Caco-2 (cell line): ENCODE measurements around the gene BTBD16. TPM values are rescaled to one million over a fixed set of nuclear protein-coding genes. Genes with fewer than 3 reads are reported as not detected.

Experiments used
- BruUV-seq: library from RNA; stranded (reverse); fragments of 400-500 nt; replicated peaks from 2 replicates; lab custom pipeline; 2021; lab: Mats Ljungman, UMichigan
- CTCF ChIA-PET: fragments of 300-600 bp; sonication (Branson Sonifier 250); formaldehyde crosslinking; loops from one replicate; lab custom pipeline; 2022; ENCODE audit warnings: antibody characterized with exemption; lab: Charles Lee
- POLR2A ChIA-PET: fragments of 300-600 bp; sonication (Branson Sonifier 250); formaldehyde crosslinking; loops from one replicate; lab custom pipeline; 2022; ENCODE audit warnings: antibody characterized with exemption; lab: Charles Lee
- DNase-seq, 2 experiments: peaks; one replicate each; pipeline versions ENCODE4 v3.0.0 to v3.0.0-alpha.2; 2020 to 2022
- H3K27me3 ChIP-seq: replicated peaks from 2 replicates; pipeline ENCODE4 v1.6.0; 2011; ENCODE audit warnings: low read length; ENCODE audit not compliant: control insufficient read depth, insufficient read depth
- H3K36me3 ChIP-seq: 2 replicates; pipeline ENCODE4 v1.5.1; 2011; ENCODE audit warnings: low read length; ENCODE audit not compliant: control insufficient read depth, insufficient read depth
- H3K4me1 ChIP-seq: fragments of 250-450 bp; sonication (Bioruptor Pico); 2 replicates; pipeline ENCODE4 v1.5.1; 2020; ENCODE audit warnings: mild to moderate bottlenecking
- H3K4me3 ChIP-seq: 2 replicates; pipeline ENCODE4 v1.5.1; 2011; ENCODE audit warnings: low read depth, mild to moderate bottlenecking, control low read depth, low read length
- H3K9me3 ChIP-seq: fragments of 250-450 bp; sonication (Bioruptor Pico); 2 replicates; pipeline ENCODE4 v1.5.1; 2020; ENCODE audit warnings: mild to moderate bottlenecking, moderate library complexity
- H3K27ac Mint-ChIP-seq: one replicate; pipeline ENCODE4 v1.8.0; 2022; ENCODE audit warnings: mixed read lengths; ENCODE audit not compliant: unreplicated experiment
- H3K27me3 Mint-ChIP-seq: one replicate; pipeline ENCODE4 v1.8.0; 2022; ENCODE audit warnings: mixed read lengths; ENCODE audit not compliant: insufficient read depth, unreplicated experiment
- H3K36me3 Mint-ChIP-seq: one replicate; pipeline ENCODE4 v1.8.0; 2022; ENCODE audit warnings: mild to moderate bottlenecking, mixed read lengths; ENCODE audit not compliant: insufficient read depth, unreplicated experiment
- H3K4me1 Mint-ChIP-seq: one replicate; pipeline ENCODE4 v1.8.0; 2022; ENCODE audit warnings: low read depth, mixed read lengths; ENCODE audit not compliant: unreplicated experiment
- H3K4me3 Mint-ChIP-seq: one replicate; pipeline ENCODE4 v1.8.0; 2022; ENCODE audit warnings: mild to moderate bottlenecking, moderate library complexity, mixed read lengths; ENCODE audit not compliant: unreplicated experiment
- H3K9me3 Mint-ChIP-seq: one replicate; pipeline ENCODE4 v1.8.0; 2022; ENCODE audit warnings: mixed read lengths; ENCODE audit not compliant: unreplicated experiment
- intact Hi-C: fragments of 100-400 bp; cut with micrococcal nuclease; formaldehyde crosslinking; loops from one replicate; pipeline ENCODE4 v1.10.0; 2022; ENCODE audit not compliant: unreplicated experiment
- total RNA-seq: library from RNA; stranded (reverse); gene quantifications from 2 replicates; pipeline ENCODE4 v1.2.3, GENCODE V29; 2022
- TF ChIP-seq, protein P1 (sequence below), 2 experiments: fragments of 200-600 bp in 1 of 2; IDR thresholded peaks; 1 replicate in 1 of 2; 2 replicates in 1 of 2; pipeline versions ENCODE4 v1.5.1 to v1.8.0; 2011 to 2022; ENCODE audit warnings: antibody characterized with exemption in 1 of 2, control low read depth in 1 of 2, inconsistent platforms in 1 of 2, low read depth in 1 of 2, low read length in 1 of 2, mild to moderate bottlenecking in 1 of 2, moderate library complexity in 1 of 2; ENCODE audit not compliant: insufficient read depth in 1 of 2, severe bottlenecking in 1 of 2, unreplicated experiment in 1 of 2

The BTBD16 gene
- total RNA-seq, 1 experiment from 2014 or later, result not detected

DNA sequence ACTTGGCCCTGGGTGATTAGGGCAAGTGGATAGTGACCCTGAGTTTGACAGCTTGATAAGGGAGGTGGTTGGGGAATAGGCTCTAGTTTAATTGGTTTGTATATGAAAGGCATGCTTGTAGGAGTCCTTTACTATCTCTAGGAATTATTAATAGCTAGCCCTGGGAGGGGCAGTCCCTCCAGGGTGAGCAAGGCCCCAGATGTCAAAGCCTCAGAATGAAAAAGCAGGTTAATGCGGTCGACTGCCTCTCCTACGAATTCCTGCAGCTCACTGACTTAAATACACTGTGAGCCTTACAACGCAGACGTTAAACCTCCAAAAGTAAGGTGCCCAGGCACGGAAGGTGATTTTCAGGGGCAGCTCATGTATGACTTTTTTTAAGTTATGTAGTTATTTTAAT lies 5.2 kb upstream of the BTBD16 start:
- H3K27me3 Mint-ChIP-seq, result no peaks in the 10 kb centered on the region
- peaks cover 54% of the 10 kb centered on the region for H3K4me1 Mint-ChIP-seq
- H3K4me3 Mint-ChIP-seq, result no peak overlapping the region
- peaks cover 6% of the 10 kb centered on the region for H3K9me3 ChIP-seq
- peaks cover 18% of the 10 kb centered on the region for H3K9me3 Mint-ChIP-seq
- no peaks in the 10 kb centered on the region for H3K36me3 ChIP-seq
- peak overlapping the region; percentile 34 for H3K27ac Mint-ChIP-seq
- ChIA-PET POLR2A (no interaction called here), CTCF (no interaction called here)
- H3K27me3 ChIP-seq, result no peaks in the 10 kb centered on the region
- peaks cover 55% of the 10 kb centered on the region for H3K4me1 ChIP-seq
- intact Hi-C loops, result no loop called here
- BruUV-seq, result no TSS peak
- H3K36me3 Mint-ChIP-seq, result peaks cover 73% of the 10 kb centered on the region
- H3K4me3 ChIP-seq, result no peak overlapping the region
- TF ChIP-seq, protein P1, sequence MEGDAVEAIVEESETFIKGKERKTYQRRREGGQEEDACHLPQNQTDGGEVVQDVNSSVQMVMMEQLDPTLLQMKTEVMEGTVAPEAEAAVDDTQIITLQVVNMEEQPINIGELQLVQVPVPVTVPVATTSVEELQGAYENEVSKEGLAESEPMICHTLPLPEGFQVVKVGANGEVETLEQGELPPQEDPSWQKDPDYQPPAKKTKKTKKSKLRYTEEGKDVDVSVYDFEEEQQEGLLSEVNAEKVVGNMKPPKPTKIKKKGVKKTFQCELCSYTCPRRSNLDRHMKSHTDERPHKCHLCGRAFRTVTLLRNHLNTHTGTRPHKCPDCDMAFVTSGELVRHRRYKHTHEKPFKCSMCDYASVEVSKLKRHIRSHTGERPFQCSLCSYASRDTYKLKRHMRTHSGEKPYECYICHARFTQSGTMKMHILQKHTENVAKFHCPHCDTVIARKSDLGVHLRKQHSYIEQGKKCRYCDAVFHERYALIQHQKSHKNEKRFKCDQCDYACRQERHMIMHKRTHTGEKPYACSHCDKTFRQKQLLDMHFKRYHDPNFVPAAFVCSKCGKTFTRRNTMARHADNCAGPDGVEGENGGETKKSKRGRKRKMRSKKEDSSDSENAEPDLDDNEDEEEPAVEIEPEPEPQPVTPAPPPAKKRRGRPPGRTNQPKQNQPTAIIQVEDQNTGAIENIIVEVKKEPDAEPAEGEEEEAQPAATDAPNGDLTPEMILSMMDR (IDR thresholded peaks at IDR 0.05; ENCODE audit: insufficient read depth in 1 of 2, low read depth in 1 of 2, low read length in 1 of 2, severe bottlenecking in 1 of 2, unreplicated experiment in 1 of 2), result no peak
- no peak for DNase-seq

DNA sequence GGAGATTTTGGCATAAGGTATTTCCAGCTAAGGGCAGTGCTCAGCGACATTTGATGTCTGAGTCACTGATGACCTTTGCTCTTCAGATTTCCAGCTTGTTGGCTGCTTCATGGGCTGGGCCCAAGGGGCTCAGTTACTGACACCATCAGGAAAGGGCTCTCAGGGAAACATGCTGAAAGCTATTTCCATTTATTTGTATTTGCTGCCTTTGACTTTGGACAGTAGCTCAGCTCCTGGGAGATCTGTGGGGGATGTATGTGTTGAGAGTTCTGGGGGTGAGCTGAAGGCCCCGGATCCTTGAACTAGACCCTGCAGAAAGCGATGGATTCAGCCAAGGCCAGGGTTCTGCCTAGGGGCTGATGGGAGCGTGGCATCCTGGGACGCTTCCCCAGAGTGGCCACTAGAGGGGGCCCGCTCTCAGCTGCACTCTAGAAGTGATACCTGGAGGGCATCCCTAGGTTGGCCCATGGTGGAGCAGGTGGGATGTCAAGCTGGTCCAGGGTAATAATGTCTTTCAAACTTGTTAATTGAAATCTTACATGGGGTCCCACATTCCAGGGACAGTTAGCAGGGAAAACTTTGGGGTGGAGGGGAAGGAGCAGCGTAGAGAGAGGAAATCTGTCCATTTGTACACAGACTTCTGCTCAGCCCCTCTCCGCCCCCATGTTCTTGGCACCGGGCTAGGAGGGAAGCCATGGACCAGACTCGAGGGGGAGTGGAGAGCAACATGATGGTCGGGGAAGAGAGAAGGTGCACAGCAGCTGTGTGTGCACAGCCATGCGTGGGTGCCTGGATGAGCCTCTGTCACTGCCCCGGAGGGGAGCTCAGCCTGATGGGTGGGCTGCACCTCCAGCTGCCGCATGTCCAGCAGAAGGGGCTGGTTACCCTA lies 3.0 kb upstream of the BTBD16 start:
- peak; percentile 70 to 78 for DNase-seq
- Mint-ChIP-seq H3K9me3 (peaks cover 7% of the 10 kb centered on the region), H3K27me3 (no peaks in the 10 kb centered on the region), H3K27ac (peak overlapping the region; percentile 77), H3K4me3 (peak overlapping the region; percentile 8), H3K4me1 (peaks cover 51% of the 10 kb centered on the region), H3K36me3 (peaks cover 61% of the 10 kb centered on the region)
- TF ChIP-seq, protein P1 (IDR thresholded peaks at IDR 0.05; ENCODE audit: insufficient read depth in 1 of 2, low read depth in 1 of 2, low read length in 1 of 2, severe bottlenecking in 1 of 2, unreplicated experiment in 1 of 2), result peak; percentile 84 to 97
- H3K4me3 ChIP-seq, result no peak overlapping the region
- ChIA-PET CTCF (interaction anchor here (0.7 to 2.2 kb wide), 9 partner anchors 9 to 247 kb away, joined by 3 to 23 read pairs (median 5); no protein-coding TSS in a partner anchor), POLR2A (interaction anchor here (0.7 kb wide), 1 partner anchor 12 kb away, joined by 3 read pairs; no protein-coding TSS in a partner anchor)
- intact Hi-C loops, result no loop called here
- H3K4me1 ChIP-seq, result peaks cover 55% of the 10 kb centered on the region
- H3K36me3 ChIP-seq, result no peaks in the 10 kb centered on the region
- H3K9me3 ChIP-seq, result no peaks in the 10 kb centered on the region; the same call in none of the 2 replicates
- no peaks in the 10 kb centered on the region for H3K27me3 ChIP-seq
- no TSS peak for BruUV-seq

DNA sequence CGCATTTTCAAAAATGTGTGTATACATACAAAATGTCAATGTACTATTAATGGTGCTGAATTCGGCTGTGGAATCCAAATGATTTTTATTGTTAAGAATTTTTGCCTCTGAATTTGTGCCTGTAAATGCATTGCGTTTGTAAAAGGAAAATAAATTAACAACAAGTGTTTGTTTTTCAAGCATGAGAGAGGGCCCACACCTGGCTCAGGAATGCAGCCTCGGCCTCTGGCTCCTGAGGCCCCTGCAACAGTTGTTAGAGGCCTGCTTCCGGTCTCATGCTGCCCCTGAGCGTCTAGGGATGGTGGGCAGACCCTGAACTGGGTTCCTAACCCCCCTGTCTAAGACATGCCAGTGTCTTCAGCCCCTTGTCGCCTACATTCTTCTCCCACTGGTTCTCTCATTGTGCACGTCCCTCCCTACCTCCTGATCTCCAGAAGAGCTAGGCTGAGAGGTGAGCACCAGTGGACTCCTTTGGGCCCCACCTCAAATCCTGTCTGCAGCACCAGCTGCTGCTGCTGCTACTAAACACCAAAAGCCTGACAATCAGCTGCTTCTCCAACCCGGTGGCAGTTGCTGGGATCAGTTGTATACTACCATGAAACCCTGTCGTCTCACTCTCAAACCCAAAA lies 1.9 kb upstream of the BTBD16 start:
- intact Hi-C loops, result no loop called here

More for the DNA sequence above, 1.9 kb upstream of the BTBD16 start:
- ChIA-PET POLR2A (no interaction called here), CTCF (interaction anchor here (0.6 to 2.2 kb wide), 4 partner anchors 8 to 76 kb away, joined by 3 to 23 read pairs (median 10); no protein-coding TSS in a partner anchor)
- no peaks in the 10 kb centered on the region for H3K36me3 ChIP-seq
- BruUV-seq, result no TSS peak
- H3K27ac Mint-ChIP-seq, result peak overlapping the region; percentile 49
- H3K36me3 Mint-ChIP-seq, result peaks cover 52% of the 10 kb centered on the region
- no peaks in the 10 kb centered on the region for H3K27me3 Mint-ChIP-seq
- peaks cover 47% of the 10 kb centered on the region for H3K4me1 ChIP-seq
- peaks cover 41% of the 10 kb centered on the region for H3K4me1 Mint-ChIP-seq
- H3K9me3 Mint-ChIP-seq, result no peaks in the 10 kb centered on the region
- no peak for DNase-seq
- no peaks in the 10 kb centered on the region for H3K27me3 ChIP-seq
- H3K4me3 Mint-ChIP-seq, result no peak overlapping the region
- TF ChIP-seq, protein P1 (IDR thresholded peaks at IDR 0.05; ENCODE audit: insufficient read depth in 1 of 2, low read depth in 1 of 2, low read length in 1 of 2, severe bottlenecking in 1 of 2, unreplicated experiment in 1 of 2), result no peak
- H3K9me3 ChIP-seq, result no peaks in the 10 kb centered on the region
- H3K4me3 ChIP-seq, result no peak overlapping the region
